NCI-H1105 (cell line): Measurements from ENCODE around the gene DUSP16.
A peak's percentile ranks its signal among the peaks of the same experiment; 100 is the strongest.

Experiments used
- DNase-seq: peaks from one replicate; lab custom pipeline; 2025; lab: John Stamatoyannopoulos, UW

The DUSP16 gene

GRCh38 chr12:12470751-12471306, 91.8 kb downstream of the DUSP16 start:
- DNase-seq, result no peak

GRCh38 chr12:12469386-12469785, 93.3 kb downstream of the DUSP16 start:
- DNase-seq, result no peak

- no peak for DNase-seq
These were observed 94.1 kb downstream of the DUSP16 start for GRCh38 chr12:12468575-12468974.

GRCh38 chr12:12467688-12468261, 94.9 kb downstream of the DUSP16 start:
- no peak for DNase-seq

- DNase-seq, result no peak
These were observed 95.4 kb downstream of the DUSP16 start for GRCh38 chr12:12467264-12467663.

GRCh38 chr12:12466157-12466556, 96.5 kb downstream of the DUSP16 start:
- DNase-seq, result no peak

- DNase-seq, result no peak
These were observed 97.1 kb downstream of the DUSP16 start for GRCh38 chr12:12465522-12465921.

- no peak for DNase-seq
These were observed 100.7 kb downstream of the DUSP16 start for GRCh38 chr12:12461923-12462315.

- no peak for DNase-seq
These were observed 101.4 kb downstream of the DUSP16 start for GRCh38 chr12:12460935-12461922.

- DNase-seq, result no peak
These were observed 106.0 kb downstream of the DUSP16 start for GRCh38 chr12:12456637-12457036.

GRCh38 chr12:12454315-12454714, 108.3 kb downstream of the DUSP16 start:
- DNase-seq, result no peak

- DNase-seq, result no peak
These were observed 109.0 kb downstream of the DUSP16 start for GRCh38 chr12:12453635-12454034.

GRCh38 chr12:12452326-12452902, 110.2 kb downstream of the DUSP16 start:
- DNase-seq, result no peak

- no peak for DNase-seq
These were observed 111.6 kb downstream of the DUSP16 start for GRCh38 chr12:12451098-12451497.

- DNase-seq, result no peak
These were observed 112.6 kb downstream of the DUSP16 start for GRCh38 chr12:12450043-12450471.

GRCh38 chr12:12449533-12450025, 113.1 kb downstream of the DUSP16 start:
- DNase-seq, result peak; percentile 51

GRCh38 chr12:12447837-12448236, 114.8 kb downstream of the DUSP16 start:
- no peak for DNase-seq

GRCh38 chr12:12447236-12447635, 115.4 kb downstream of the DUSP16 start:
- no peak for DNase-seq

- no peak for DNase-seq
These were observed 115.9 kb downstream of the DUSP16 start for GRCh38 chr12:12446786-12447185.

GRCh38 chr12:12445882-12446181, 116.8 kb downstream of the DUSP16 start:
- no peak for DNase-seq

GRCh38 chr12:12445165-12445881, 117.3 kb downstream of the DUSP16 start:
- no peak for DNase-seq

- no peak for DNase-seq
These were observed 119.2 kb downstream of the DUSP16 start for GRCh38 chr12:12443431-12443878.
